IMR-90 (cell line): ENCODE results near the gene SLC40A1. TPM values are rescaled to one million over a fixed set of nuclear protein-coding genes. Genes with fewer than 3 reads are reported as not detected.

Experiments used
- ATAC-seq: fragments of 200-7000 bp; cut with Tn5 transposase; 2 replicates; pipeline ENCODE4 v1.9.1; 2020; ENCODE audit warnings: low read depth, mild to moderate bottlenecking, moderate library complexity
- BruUV-seq: library from RNA; stranded (reverse); fragments of 400-500 nt; replicated peaks from 2 replicates; lab custom pipeline; 2021; lab: Mats Ljungman, UMichigan
- CTCF ChIA-PET: fragments of 300-600 bp; formaldehyde crosslinking; extraction: SDS; loops from one replicate; lab custom pipeline; 2021; ENCODE audit warnings: antibody characterized with exemption; lab: Yijun Ruan, JAX
- POLR2A ChIA-PET: fragments of 300-600 bp; sonication (Branson Sonifier 250); formaldehyde crosslinking; loops from one replicate; lab custom pipeline; 2022; ENCODE audit warnings: antibody characterized with exemption; ENCODE audit not compliant: unreplicated experiment; lab: Charles Lee
- DNase-seq: peaks from one replicate; pipeline ENCODE4 v3.0.0; 2013
- H2AFZ ChIP-seq: replicated peaks from 2 replicates; pipeline ENCODE3; 2013; ENCODE audit warnings: low read length, mild to moderate bottlenecking; ENCODE audit not compliant: poor library complexity
- H2AK5ac ChIP-seq: 2 replicates; pipeline ENCODE4 v1.6.1; 2013; ENCODE audit warnings: low read depth, low read length, inconsistent platforms
- H2AK9ac ChIP-seq: replicated peaks from 2 replicates; pipeline ENCODE3; 2013; ENCODE audit warnings: mild to moderate bottlenecking, low read depth, low read length, moderate library complexity; ENCODE audit not compliant: poor library complexity
- H2BK120ac ChIP-seq: 2 replicates; pipeline ENCODE4 v1.6.1; 2013; ENCODE audit warnings: low read depth, low read length, inconsistent platforms
- H2BK15ac ChIP-seq: 3 replicates; pipeline ENCODE4 v1.6.1; 2013; ENCODE audit warnings: low read depth, low read length, inconsistent platforms
- H2BK20ac ChIP-seq: 2 replicates; pipeline ENCODE4 v1.6.1; 2013; ENCODE audit warnings: low read depth, mild to moderate bottlenecking, inconsistent platforms, low read length, moderate library complexity
- H2BK5ac ChIP-seq: 2 replicates; pipeline ENCODE4 v1.6.1; 2013; ENCODE audit warnings: mild to moderate bottlenecking, low read depth, low read length, inconsistent platforms; ENCODE audit not compliant: poor library complexity, severe bottlenecking
- H3K14ac ChIP-seq: replicated peaks from 2 replicates; pipeline ENCODE4 v1.6.1; 2013; ENCODE audit warnings: low read depth, low read length, inconsistent platforms
- H3K18ac ChIP-seq: 2 replicates; pipeline ENCODE4 v1.6.1; 2013; ENCODE audit warnings: low read depth, low read length, control low read depth
- H3K23ac ChIP-seq: 2 replicates; pipeline ENCODE4 v1.6.1; 2013; ENCODE audit warnings: low read depth, low read length, inconsistent platforms
- H3K27ac ChIP-seq: 2 replicates; pipeline ENCODE4 v1.5.1; 2013; ENCODE audit warnings: mild to moderate bottlenecking, control low read depth, low read length; ENCODE audit not compliant: insufficient read depth
- H3K27me3 ChIP-seq: 2 replicates; pipeline ENCODE4 v1.6.1; 2013; ENCODE audit warnings: low read length; ENCODE audit not compliant: control insufficient read depth, insufficient read depth
- H3K36me3 ChIP-seq: 2 replicates; pipeline ENCODE4 v1.6.1; 2013; ENCODE audit warnings: low read length, mixed read lengths; ENCODE audit not compliant: control insufficient read depth, insufficient read depth
- H3K4ac ChIP-seq: 2 replicates; pipeline ENCODE4 v1.6.1; 2013; ENCODE audit warnings: low read depth, low read length, inconsistent platforms
- H3K4me1 ChIP-seq: 2 replicates; pipeline ENCODE4 v1.6.1; 2013; ENCODE audit warnings: low read length, mixed read lengths; ENCODE audit not compliant: control insufficient read depth, insufficient read depth
- H3K4me2 ChIP-seq: 2 replicates; pipeline ENCODE4 v1.6.1; 2013; ENCODE audit warnings: low read depth, mild to moderate bottlenecking, control low read depth, low read length, moderate library complexity
- H3K4me3 ChIP-seq: 2 replicates; pipeline ENCODE4 v1.5.1; 2013; ENCODE audit warnings: low read depth, mild to moderate bottlenecking, control low read depth, low read length, moderate library complexity; ENCODE audit not compliant: insufficient read depth
- H3K56ac ChIP-seq: 2 replicates; pipeline ENCODE4 v1.6.1; 2013; ENCODE audit warnings: low read length, inconsistent platforms; ENCODE audit not compliant: insufficient read depth; ENCODE audit errors: extremely low read depth
- H3K79me1 ChIP-seq, 2 experiments: 2 replicates each; pipeline ENCODE4 v1.6.1; 2013; ENCODE audit warnings: low read length in 2 of 2, inconsistent platforms in 1 of 2, low read depth in 1 of 2
- H3K9ac ChIP-seq: 2 replicates; pipeline ENCODE4 v1.6.1; 2013; ENCODE audit warnings: low read depth, low read length, control low read depth
- H3K9me1 ChIP-seq: 2 replicates; pipeline ENCODE4 v1.6.1; 2013; ENCODE audit warnings: low read length, inconsistent platforms; ENCODE audit not compliant: insufficient read depth
- H3K9me3 ChIP-seq: 2 replicates; pipeline ENCODE4 v1.6.1; 2013; ENCODE audit warnings: low read length; ENCODE audit not compliant: control insufficient read depth, insufficient read depth
- H4K20me1 ChIP-seq: 2 replicates; pipeline ENCODE4 v1.6.1; 2013; ENCODE audit warnings: low read length, inconsistent platforms; ENCODE audit not compliant: insufficient read depth
- H4K5ac ChIP-seq: 2 replicates; pipeline ENCODE4 v1.6.1; 2013; ENCODE audit warnings: mild to moderate bottlenecking, low read depth, low read length, control low read depth
- H4K8ac ChIP-seq, 2 experiments: 2 replicates each; pipeline ENCODE4 v1.6.1; 2013; ENCODE audit warnings: low read depth in 2 of 2, low read length in 2 of 2, control low read depth in 1 of 2, inconsistent platforms in 1 of 2
- H4K91ac ChIP-seq: 2 replicates; pipeline ENCODE4 v1.6.1; 2013; ENCODE audit warnings: low read depth, low read length, inconsistent platforms; ENCODE audit not compliant: insufficient read depth
- CHD1 ChIP-seq: IDR thresholded peaks from 2 replicates; pipeline ENCODE4 v1.6.1; 2012; ENCODE audit warnings: low read depth, low read length, improper control_type of control experiment
- CTCF ChIP-seq: conservative IDR thresholded peaks from 2 replicates; pipeline ENCODE4 v1.5.1; 2012; ENCODE audit warnings: mild to moderate bottlenecking, low read depth, low read length, improper control_type of control experiment
- ELK1 ChIP-seq: fragments of 150-350 bp; IDR thresholded peaks from 2 replicates; pipeline ENCODE4 v1.6.1; 2016; ENCODE audit warnings: low read depth, mild to moderate bottlenecking, low read length, moderate library complexity, borderline replicate concordance
- FOS ChIP-seq: fragments of 150-350 bp; IDR thresholded peaks from 2 replicates; pipeline ENCODE4 v1.6.1; 2016; ENCODE audit warnings: low read depth, low read length
- MAFK ChIP-seq: IDR thresholded peaks from 2 replicates; pipeline ENCODE4 v1.6.1; 2012; ENCODE audit warnings: low read depth, low read length, improper control_type of control experiment
- MAZ ChIP-seq: IDR thresholded peaks from 2 replicates; pipeline ENCODE4 v1.6.1; 2012; ENCODE audit warnings: low read depth, mild to moderate bottlenecking, low read length, improper control_type of control experiment, moderate library complexity, borderline replicate concordance
- NFE2L2 ChIP-seq: fragments of 150-350 bp; IDR thresholded peaks from 2 replicates; pipeline ENCODE4 v1.6.1; 2016; ENCODE audit warnings: low read depth, mild to moderate bottlenecking, low read length
- POLR2A ChIP-seq: IDR thresholded peaks from 2 replicates; pipeline ENCODE4 v1.6.1; 2012; ENCODE audit warnings: mild to moderate bottlenecking, low read depth, low read length
- RAD21 ChIP-seq: IDR thresholded peaks from 2 replicates; pipeline ENCODE4 v1.6.1; 2012; ENCODE audit warnings: low read length, improper control_type of control experiment
- RFX5 ChIP-seq: IDR thresholded peaks from 2 replicates; pipeline ENCODE4 v1.8.0; 2012; ENCODE audit warnings: low read depth, mild to moderate bottlenecking, low read length, moderate library complexity
- SMC3 ChIP-seq: fragments of 150-350 bp; IDR thresholded peaks from 2 replicates; pipeline ENCODE4 v1.6.1; 2016; ENCODE audit warnings: low read depth, mild to moderate bottlenecking, antibody characterized with exemption, low read length, moderate library complexity
- USF2 ChIP-seq: fragments of 150-350 bp; IDR thresholded peaks from 2 replicates; pipeline ENCODE4 v1.6.1; 2017; ENCODE audit warnings: mild to moderate bottlenecking, antibody characterized with exemption, low read length, low read depth
- WGBS, 2 experiments: methylation state at CpG; one replicate each; pipeline versions ENCODE4 v1.1.5 to v1.1.7; 2013; ENCODE audit warnings: missing lambda C conversion rate in 2 of 2; ENCODE audit not compliant: insufficient read length in 1 of 2; ENCODE audit errors: extremely low coverage in 2 of 2; 5-methylcytosine and 5-hydroxymethylcytosine counted together
- dilution Hi-C: fragments of 300-500 bp; cut with HindIII; formaldehyde crosslinking; loops from one replicate; pipeline ENCODE4 v1.14.3; 2018; ENCODE audit warnings: low sequenced_read_pairs; ENCODE audit not compliant: unreplicated experiment
- in situ Hi-C: fragments of 300-500 bp; cut with MboI; formaldehyde crosslinking; loops from 3 replicates; pipeline ENCODE4 v1.14.3; 2019; ENCODE audit warnings: low sequenced_read_pairs, inconsistent platforms, mixed read lengths
- intact Hi-C: fragments of 100-400 bp; cut with micrococcal nuclease; formaldehyde crosslinking; loops from 2 replicates; pipeline ENCODE4 v1.10.0; 2022
- polyA plus RNA-seq, 3 experiments: library from polyadenylated mRNA; depleted of rRNA; stranded (reverse); fragments of >200 nt; gene quantifications; 2 replicates each; pipeline ENCODE4 v1.2.3, GENCODE V29; 2012; ENCODE audit warnings: low replicate concordance in 1 of 3
- total RNA-seq: library from RNA; depleted of rRNA; stranded (reverse); fragments of >200 nt; gene quantifications from 2 replicates; pipeline ENCODE4 v1.2.3, GENCODE V29; 2012

SLC40A1 gene
- total and polyA plus RNA-seq, 2 of the 4 experiments (the other 2 are of a cell fraction) = 1.5 to 5.0 TPM

GRCh38 chr2:189528617-189529016 is 52.0 kb downstream of the SLC40A1 start:
- H4K5ac ChIP-seq = no peak overlapping the region
- CTCF ChIA-PET = no interaction called here
- H3K4me3 ChIP-seq = no peak overlapping the region
- no peak overlapping the region for H2BK15ac ChIP-seq
- no peak overlapping the region for H3K9ac ChIP-seq
- no peak overlapping the region for H2BK5ac ChIP-seq
- H2AK5ac ChIP-seq = no peak overlapping the region
- H3K27me3 ChIP-seq = no peaks in the 10 kb centered on the region
- WGBS, 2 experiments = no CpG with 5 or more reads among the region's 3 CpGs
- peaks cover 3% of the 10 kb centered on the region; the same call in 1 of the 2 replicates for H3K4me1 ChIP-seq
- no peak overlapping the region for H3K27ac ChIP-seq
- no peak overlapping the region for H4K8ac ChIP-seq
- no peak overlapping the region for H3K18ac ChIP-seq
- H3K9me1 ChIP-seq = 0 out of 2 replicates have a peak, but pooled peaks cover 3% of the 10 kb centered on the region
- no peak overlapping the region for H3K56ac ChIP-seq
- no peak overlapping the region for H3K23ac ChIP-seq
- dilution Hi-C loops = no loop called here
- H2AK9ac ChIP-seq = no peak overlapping the region
- H3K14ac ChIP-seq = no peak overlapping the region
- no peak overlapping the region for H4K91ac ChIP-seq
- in situ Hi-C loops = no loop called here
- H2AFZ ChIP-seq = no peak overlapping the region
- no peak overlapping the region for H2BK120ac ChIP-seq
- POLR2A ChIA-PET = no interaction called here
- no peaks in the 10 kb centered on the region for H3K79me1 ChIP-seq
- ATAC-seq (no peak), DNase-seq (no peak)
- no peak overlapping the region for H3K4ac ChIP-seq
- H2BK20ac ChIP-seq = no peak overlapping the region
- no peak overlapping the region for H3K4me2 ChIP-seq
- TF ChIP-seq FOS (no peak), POLR2A (no peak), SMC3 (no peak), ELK1 (no peak), MAZ (no peak), RFX5 (no peak), MAFK (no peak), CHD1 (no peak), NFE2L2 (no peak), RAD21 (no peak), USF2 (no peak), CTCF (no peak)
- no peaks in the 10 kb centered on the region for H3K36me3 ChIP-seq
- no peaks in the 10 kb centered on the region for H4K20me1 ChIP-seq
- no peaks in the 10 kb centered on the region for H3K9me3 ChIP-seq
- intact Hi-C loops = no loop called here
- BruUV-seq = no TSS peak
